HG03045 (cell line): ENCODE measurements around the gene METRN.
"Not testable (repeated sequence)": the region's sequence is repeated elsewhere in the genome, so short reads cannot be mapped to it uniquely, and the experiment has no call there.

ENCODE experiments used
- ATAC-seq: cut with Tn5 transposase; IDR thresholded peaks from one replicate; pipeline ENCODE4 v1.9.1; 2021; ENCODE audit warnings: mild to moderate bottlenecking, moderate library complexity; ENCODE audit not compliant: unreplicated experiment

Gene METRN

GRCh38 chr16:691242-691641, 23.7 kb upstream of the METRN start:
- not testable (repeated sequence) for ATAC-seq

- no peak for ATAC-seq
Observed at GRCh38 chr16:692356-693108, 22.4 kb upstream of the METRN start.

GRCh38 chr16:693364-693763, 21.6 kb upstream of the METRN start:
- no peak for ATAC-seq

GRCh38 chr16:693766-694165, 21.2 kb upstream of the METRN start:
- no peak for ATAC-seq

GRCh38 chr16:694187-694862, 20.6 kb upstream of the METRN start:
- no peak for ATAC-seq

GRCh38 chr16:694863-695354, 20.0 kb upstream of the METRN start:
- ATAC-seq = no peak

GRCh38 chr16:695355-696089, 19.4 kb upstream of the METRN start:
- no peak for ATAC-seq

GRCh38 chr16:698911-699671, 15.8 kb upstream of the METRN start:
- no peak for ATAC-seq

- no peak for ATAC-seq
Observed at GRCh38 chr16:700684-701584, 14.0 kb upstream of the METRN start.

GRCh38 chr16:702341-702740, 12.6 kb upstream of the METRN start:
- ATAC-seq = no peak

- ATAC-seq = no peak
Observed at GRCh38 chr16:703406-703805, 11.5 kb upstream of the METRN start.

GRCh38 chr16:704047-704446, 10.9 kb upstream of the METRN start:
- ATAC-seq = no peak

GRCh38 chr16:704552-705380, 10.2 kb upstream of the METRN start:
- no peak for ATAC-seq

GRCh38 chr16:705431-706188, 9.3 kb upstream of the METRN start, which contains the start of gene FBXL16:
Gene FBXL16 (minus strand): TSS chr16:705801. CDS start chr16:697405, 8,396 bp downstream.
- no peak for ATAC-seq

GRCh38 chr16:706189-707061, 8.5 kb upstream of the METRN start:
- ATAC-seq = no peak

- no peak for ATAC-seq
Observed at GRCh38 chr16:707062-707538, 7.8 kb upstream of the METRN start.

GRCh38 chr16:708019-708418, 6.9 kb upstream of the METRN start:
- no peak for ATAC-seq
